ENCODE measurements around the gene GALNT9.

The GALNT9 gene

GRCh38 chr12:132344601-132345000 is 15.2 kb upstream of the GALNT9 start:
- in situ Hi-C loops (cut with MboI; ENCODE audit: low sequenced_read_pairs), result no loop called here

- in situ Hi-C loops (cut with MboI; ENCODE audit: low sequenced_read_pairs), result no loop called here
Observed at GRCh38 chr12:132344181-132344580, 14.8 kb upstream of the GALNT9 start.

GRCh38 chr12:132343294-132344004 is 14.1 kb upstream of the GALNT9 start:
- in situ Hi-C loops (cut with MboI; ENCODE audit: low sequenced_read_pairs), result no loop called here

GRCh38 chr12:132342251-132343227 is 13.2 kb upstream of the GALNT9 start:
- in situ Hi-C loops (cut with MboI; ENCODE audit: low sequenced_read_pairs), result no loop called here

GRCh38 chr12:132341318-132342050 is 12.1 kb upstream of the GALNT9 start:
- in situ Hi-C loops (cut with MboI; ENCODE audit: low sequenced_read_pairs), result no loop called here

GRCh38 chr12:132340266-132341035 is 11.1 kb upstream of the GALNT9 start:
- in situ Hi-C loops (cut with MboI; ENCODE audit: low sequenced_read_pairs), result no loop called here

GRCh38 chr12:132339856-132340255 is 10.5 kb upstream of the GALNT9 start:
- in situ Hi-C loops (cut with MboI; ENCODE audit: low sequenced_read_pairs), result no loop called here

- in situ Hi-C loops (cut with MboI; ENCODE audit: low sequenced_read_pairs), result no loop called here
Observed at GRCh38 chr12:132338781-132339180, 9.4 kb upstream of the GALNT9 start.

- in situ Hi-C loops (cut with MboI; ENCODE audit: low sequenced_read_pairs), result no loop called here
Observed at GRCh38 chr12:132338311-132338710, 8.9 kb upstream of the GALNT9 start.

- in situ Hi-C loops (cut with MboI; ENCODE audit: low sequenced_read_pairs), result no loop called here
Observed at GRCh38 chr12:132337557-132337956, 8.2 kb upstream of the GALNT9 start.

GRCh38 chr12:132336451-132337413 is 7.3 kb upstream of the GALNT9 start:
- in situ Hi-C loops (cut with MboI; ENCODE audit: low sequenced_read_pairs), result no loop called here

GRCh38 chr12:132335179-132335756 is 5.9 kb upstream of the GALNT9 start:
- in situ Hi-C loops (cut with MboI; ENCODE audit: low sequenced_read_pairs), result no loop called here

- in situ Hi-C loops (cut with MboI; ENCODE audit: low sequenced_read_pairs), result no loop called here
Observed at GRCh38 chr12:132333766-132334165, 4.4 kb upstream of the GALNT9 start.

- in situ Hi-C loops (cut with MboI; ENCODE audit: low sequenced_read_pairs), result no loop called here
Observed at GRCh38 chr12:132333273-132333672, 3.9 kb upstream of the GALNT9 start.

- in situ Hi-C loops (cut with MboI; ENCODE audit: low sequenced_read_pairs), result no loop called here
Observed at GRCh38 chr12:132330549-132330881, 1.1 kb upstream of the GALNT9 start.

GRCh38 chr12:132329720-132330548 is 545 bp upstream of the GALNT9 start:
- in situ Hi-C loops (cut with MboI; ENCODE audit: low sequenced_read_pairs), result no loop called here

GRCh38 chr12:132328282-132329029 is 933 bp downstream of the GALNT9 start:
- in situ Hi-C loops (cut with MboI; ENCODE audit: low sequenced_read_pairs), result no loop called here

All from HL-60/S4 treated with retinoic acid at 250 ng/mL for 4 days and 3 days (cell line).